Esophagus (tissue), 2 donors: ENCODE data around the gene AVPI1. TPM values are rescaled to one million over a fixed set of nuclear protein-coding genes. Genes with fewer than 3 reads are reported as not detected.
A peak's percentile ranks its signal among the peaks of the same experiment; 100 is the strongest.

Experiments
- H3K27ac ChIP-seq, 2 donors: one replicate each; pipeline ENCODE4 v1.5.1; 2013; ENCODE audit warnings: low read depth in 2 of 2, mild to moderate bottlenecking in 2 of 2, inconsistent platforms in 1 of 2, low read length in 1 of 2, moderate library complexity in 1 of 2
- H3K27me3 ChIP-seq, 2 donors: one replicate each; pipeline ENCODE4 v1.6.1; 2013; ENCODE audit warnings: low read length in 2 of 2, control low read depth in 1 of 2, mild to moderate bottlenecking in 1 of 2; ENCODE audit not compliant: insufficient read depth in 2 of 2, control insufficient read depth in 1 of 2
- H3K36me3 ChIP-seq, 2 donors: one replicate each; pipeline ENCODE4 v1.6.1; 2013; ENCODE audit warnings: low read length in 1 of 2; ENCODE audit not compliant: control insufficient read depth in 2 of 2, insufficient read depth in 2 of 2
- H3K4me1 ChIP-seq, 2 donors: one replicate each; pipeline ENCODE4 v1.6.1; 2013; ENCODE audit warnings: low read length in 1 of 2; ENCODE audit not compliant: control insufficient read depth in 2 of 2, insufficient read depth in 2 of 2
- H3K4me3 ChIP-seq, 2 donors: one replicate each; pipeline ENCODE4 v1.5.1; 2013; ENCODE audit warnings: low read length in 2 of 2, mild to moderate bottlenecking in 2 of 2, low read depth in 1 of 2, moderate library complexity in 1 of 2
- H3K9me3 ChIP-seq, 2 donors: one replicate each; pipeline ENCODE4 v1.6.1; 2013; ENCODE audit warnings: mild to moderate bottlenecking in 2 of 2, low read depth in 1 of 2, low read length in 1 of 2, moderate library complexity in 1 of 2; ENCODE audit not compliant: control insufficient read depth in 2 of 2, insufficient read depth in 1 of 2
- WGBS, 2 donors: extraction: QIAGEN DNeasy Blood & Tissue Kit; methylation state at CpG; one replicate each; pipeline ENCODE4 v1.1.7; 2013; 5-methylcytosine and 5-hydroxymethylcytosine counted together
- polyA plus RNA-seq, 2 donors: library from polyadenylated mRNA; stranded (reverse); fragments of 200-250 nt; gene quantifications; one replicate each; pipeline ENCODE4 v1.2.3, GENCODE V29; 2013
- donor health status: healthy with polysubstance abuse.
- donor health status: Bipolar disorder and iron deficiency.

AVPI1 gene, protein sequence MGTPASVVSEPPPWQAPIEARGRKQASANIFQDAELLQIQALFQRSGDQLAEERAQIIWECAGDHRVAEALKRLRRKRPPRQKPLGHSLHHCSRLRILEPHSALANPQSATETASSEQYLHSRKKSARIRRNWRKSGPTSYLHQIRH
- polyA plus RNA-seq = 10 to 100 TPM in 1 of 2 donors, 1 to 10 TPM in 1; 9.8 to 15.3 TPM

DNA sequence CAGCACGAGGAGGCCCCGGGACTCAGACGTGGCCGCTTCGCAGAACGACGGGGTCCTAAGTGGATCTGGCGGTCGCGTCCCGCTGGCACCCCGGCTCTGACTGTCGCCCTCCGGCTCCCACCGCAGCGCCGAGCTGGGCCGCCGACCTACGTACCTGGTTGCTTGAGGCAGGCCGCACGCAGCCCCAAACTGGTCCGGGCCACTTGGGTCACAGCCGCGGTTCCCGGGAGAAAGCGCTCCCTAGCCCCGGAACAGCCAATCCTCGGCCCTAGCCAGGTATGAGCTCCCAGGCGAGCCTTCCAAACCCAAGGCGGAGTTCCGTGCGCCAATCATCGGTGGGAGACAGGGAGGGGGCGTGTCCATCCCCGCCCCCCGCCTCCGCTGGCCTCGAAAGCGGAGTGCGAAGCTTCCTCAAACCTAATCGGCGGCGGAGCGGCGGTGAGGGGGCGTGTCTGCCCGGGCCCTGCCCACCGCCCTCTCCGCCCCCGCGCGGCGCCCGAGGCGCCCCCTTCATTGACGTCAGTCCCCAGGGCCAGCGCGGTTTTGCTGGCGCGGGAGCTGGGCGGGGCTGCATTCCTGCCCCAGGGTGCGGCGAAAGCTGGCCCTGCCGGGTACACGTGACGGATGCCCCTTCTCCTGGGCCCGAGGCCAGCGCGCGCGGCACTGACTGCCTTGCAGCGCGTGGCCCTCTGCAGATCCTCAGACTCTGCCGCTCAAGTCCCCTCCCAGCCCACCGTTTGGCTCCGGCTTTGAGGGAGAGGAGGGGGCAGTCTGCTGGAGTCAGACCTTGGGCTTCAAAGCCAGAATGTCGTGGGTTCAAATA is at the start of gene AVPI1:
AVPI1 (minus strand) TSS at position 280 of the 823 bp plus-strand sequence. CDS start 7,336 bp downstream, outside the sequence.
- Histone ChIP-seq H3K27me3 (no peaks in the 10 kb centered on the region), H3K4me1 (peaks cover 4 to 12% of the 10 kb centered on the region in 2 donors)

DNA sequence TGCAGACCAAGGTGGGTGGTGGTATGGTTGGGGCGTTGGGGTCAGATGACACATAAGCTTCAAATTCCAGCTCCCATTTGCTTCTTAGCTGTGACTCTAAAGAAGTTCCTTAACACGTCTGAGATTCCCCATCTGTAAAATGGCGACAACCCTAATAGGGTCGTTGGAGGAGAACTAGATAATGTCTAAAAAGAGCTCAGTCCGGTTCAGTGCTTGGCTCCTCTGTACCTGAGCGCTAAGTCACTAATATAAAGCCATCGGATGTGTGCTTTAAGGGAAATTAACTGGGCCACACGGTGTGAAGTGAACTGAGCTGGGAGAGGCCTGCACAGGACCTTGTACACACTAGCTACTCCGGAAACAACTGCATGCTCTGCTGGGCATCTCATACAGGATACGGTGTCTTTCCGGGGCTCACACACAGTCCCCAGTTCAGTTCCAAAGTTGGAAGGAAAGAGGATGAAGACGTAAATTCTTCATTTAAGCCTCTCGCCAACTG is 49.4 kb upstream of the AVPI1 start:
- H3K4me3 ChIP-seq = no peak overlapping the region
- H3K4me1 ChIP-seq = peaks cover 0 to 13% of the 10 kb centered on the region in 2 donors
- no peaks in the 10 kb centered on the region for H3K9me3 ChIP-seq
- H3K27me3 ChIP-seq = no peaks in the 10 kb centered on the region
- peak overlapping the region; percentile 23 to 43 for H3K27ac ChIP-seq
- H3K36me3 ChIP-seq = no peaks in the 10 kb centered on the region
- WGBS, 2 donors = 65 to 70% methylated on average over 13 of the region's 13 CpGs

More for the DNA sequence above, at the start of gene AVPI1:
- Histone ChIP-seq H3K4me3 (peak within 1 kb of the TSS; percentile 57 to 85), H3K27ac (peak within 1 kb of the TSS; percentile 90 to 98), H3K36me3 (no peaks in the 10 kb centered on the region), H3K9me3 (no peaks in the 10 kb centered on the region)
- 0 to 1% methylated on average over 72 to 78 of the region's 78 CpGs for WGBS, 2 donors

DNA sequence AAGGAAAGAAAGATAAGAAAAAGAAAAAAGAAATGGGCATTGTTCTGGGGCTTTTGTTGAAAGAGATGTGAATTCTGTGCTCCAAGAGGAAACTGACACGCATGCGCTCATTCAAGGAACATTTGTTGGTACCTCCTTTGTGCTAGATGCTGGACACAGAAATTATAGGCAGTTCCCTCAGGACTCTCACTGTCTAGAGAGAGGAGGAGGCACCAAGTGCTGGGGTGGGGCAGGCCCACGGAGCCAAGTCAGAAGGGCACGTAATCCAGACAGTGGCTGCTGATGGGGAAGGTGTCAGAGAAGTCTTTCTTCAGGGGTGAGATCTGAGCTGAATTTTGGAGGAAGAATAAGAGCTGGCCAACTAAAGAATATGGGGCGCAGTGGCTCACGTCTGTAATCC is 47.0 kb upstream of the AVPI1 start:
- Histone ChIP-seq H3K27me3 (no peaks in the 10 kb centered on the region), H3K4me3 (no peak overlapping the region), H3K36me3 (no peaks in the 10 kb centered on the region), H3K4me1 (peaks cover 0 to 13% of the 10 kb centered on the region in 2 donors), H3K27ac (no peak overlapping the region), H3K9me3 (no peaks in the 10 kb centered on the region)
- WGBS, 2 donors = 83 to 84% methylated on average over 6 of the region's 6 CpGs

DNA sequence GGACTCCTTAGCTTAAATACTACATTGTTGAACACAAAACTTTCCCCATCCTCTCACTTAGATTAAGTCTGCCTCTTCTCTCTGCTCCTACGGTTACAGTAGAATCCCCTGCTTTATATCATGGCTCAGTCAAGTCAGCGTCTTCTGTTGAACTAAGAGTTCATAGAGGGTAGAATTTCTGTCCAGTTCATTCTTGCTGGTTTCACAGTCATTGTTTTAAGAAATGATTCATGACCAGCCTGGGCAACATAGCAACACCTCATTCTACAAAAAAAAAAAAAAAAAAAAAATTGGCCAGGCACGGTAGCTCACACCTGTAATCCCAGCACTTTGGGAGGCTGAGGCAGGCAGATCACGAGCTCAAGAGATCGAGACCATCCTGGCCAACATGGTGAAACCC is 46.2 kb upstream of the AVPI1 start:
- no peak overlapping the region for H3K4me3 ChIP-seq
- H3K9me3 ChIP-seq = no peaks in the 10 kb centered on the region
- H3K4me1 ChIP-seq = peaks cover 0 to 10% of the 10 kb centered on the region in 2 donors
- H3K36me3 ChIP-seq = no peaks in the 10 kb centered on the region
- H3K27me3 ChIP-seq = no peaks in the 10 kb centered on the region
- WGBS, 2 donors = 80 to 81% methylated on average over 5 of the region's 5 CpGs
- no peak overlapping the region for H3K27ac ChIP-seq

DNA sequence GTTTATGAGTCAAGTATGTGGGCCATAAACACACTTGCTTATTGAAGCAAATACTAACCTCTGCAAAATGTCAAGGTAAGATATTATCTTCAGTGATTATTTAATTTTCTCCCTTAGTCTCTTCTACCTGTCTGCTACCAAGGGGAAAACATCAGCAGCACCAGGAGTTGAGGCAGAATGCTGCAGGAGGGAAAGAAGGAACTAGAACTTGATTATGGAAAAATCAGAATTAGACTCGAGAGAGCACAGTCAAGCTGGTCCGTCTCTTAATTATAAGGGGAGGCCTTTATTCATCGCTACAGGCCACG is 45.0 kb upstream of the AVPI1 start:
- H3K36me3 ChIP-seq = no peaks in the 10 kb centered on the region
- H3K4me3 ChIP-seq = no peak overlapping the region
- no peaks in the 10 kb centered on the region for H3K27me3 ChIP-seq
- H3K9me3 ChIP-seq = no peaks in the 10 kb centered on the region
- no peak overlapping the region for H3K27ac ChIP-seq
- WGBS, 2 donors = 74 to 78% methylated on average over 4 of the region's 4 CpGs
- H3K4me1 ChIP-seq = peaks cover 0 to 4% of the 10 kb centered on the region in 2 donors

DNA sequence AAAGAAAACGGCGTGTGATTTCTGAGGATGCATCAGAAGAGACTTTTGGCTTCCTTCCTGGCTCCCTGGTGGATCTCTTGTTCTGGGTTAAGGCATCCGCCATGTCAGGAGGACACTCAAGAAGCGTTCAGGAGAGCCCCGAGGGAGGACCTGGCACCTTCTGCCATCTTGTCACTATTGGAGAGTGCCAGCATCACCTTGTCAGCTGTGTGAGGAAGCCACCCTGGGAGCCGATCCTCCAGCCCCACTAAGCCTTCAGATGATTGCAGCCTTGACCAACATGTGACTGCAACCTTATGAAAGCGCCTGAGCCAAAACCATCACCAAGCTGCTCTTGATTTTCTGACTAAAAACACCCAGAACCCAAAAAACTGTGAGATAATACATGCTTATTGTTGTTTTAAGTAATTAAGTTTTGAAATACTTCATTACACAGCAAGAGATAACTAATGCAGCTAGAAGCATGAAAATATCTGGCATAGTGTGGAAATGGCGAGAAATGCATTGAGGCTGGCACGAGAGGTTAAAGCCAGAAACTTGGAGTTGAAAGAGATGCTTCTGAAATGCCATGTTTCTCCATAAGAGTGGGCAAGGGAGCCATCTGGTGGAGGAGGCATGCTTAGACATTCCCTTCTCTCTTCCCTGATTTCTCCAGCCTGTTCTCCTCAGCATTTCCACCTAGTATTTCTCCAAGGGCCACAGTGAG is 44.5 kb upstream of the AVPI1 start:
- Histone ChIP-seq H3K4me1 (peaks cover 0 to under 1% of the 10 kb centered on the region in 2 donors), H3K36me3 (no peaks in the 10 kb centered on the region), H3K27me3 (no peaks in the 10 kb centered on the region), H3K4me3 (no peak overlapping the region), H3K9me3 (peaks cover 0 to 2% of the 10 kb centered on the region in 2 donors), H3K27ac (no peak overlapping the region)
- WGBS, 2 donors = 62 to 64% methylated on average over 9 of the region's 9 CpGs

DNA sequence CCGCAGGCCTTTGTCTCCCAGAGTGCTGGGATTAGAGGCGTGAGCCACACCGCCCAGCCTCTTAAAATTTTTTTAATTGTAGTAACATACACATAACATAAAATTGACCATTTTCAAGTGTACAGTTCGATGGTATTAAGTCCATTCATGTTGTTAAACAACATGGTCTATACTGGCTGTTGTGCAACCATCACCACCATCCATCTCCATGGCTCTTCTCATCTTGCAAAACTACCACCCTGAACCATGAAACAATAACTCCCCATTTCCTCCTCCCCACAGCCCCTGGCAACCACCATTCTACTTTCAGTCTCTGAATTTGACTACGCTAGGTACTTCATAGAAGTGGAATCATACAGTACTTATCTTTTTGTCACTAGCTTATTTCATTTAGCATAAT is 42.0 kb upstream of the AVPI1 start:
- 94 to 95% methylated on average over 5 of the region's 5 CpGs for WGBS, 2 donors
- H3K36me3 ChIP-seq = no peaks in the 10 kb centered on the region

DNA sequence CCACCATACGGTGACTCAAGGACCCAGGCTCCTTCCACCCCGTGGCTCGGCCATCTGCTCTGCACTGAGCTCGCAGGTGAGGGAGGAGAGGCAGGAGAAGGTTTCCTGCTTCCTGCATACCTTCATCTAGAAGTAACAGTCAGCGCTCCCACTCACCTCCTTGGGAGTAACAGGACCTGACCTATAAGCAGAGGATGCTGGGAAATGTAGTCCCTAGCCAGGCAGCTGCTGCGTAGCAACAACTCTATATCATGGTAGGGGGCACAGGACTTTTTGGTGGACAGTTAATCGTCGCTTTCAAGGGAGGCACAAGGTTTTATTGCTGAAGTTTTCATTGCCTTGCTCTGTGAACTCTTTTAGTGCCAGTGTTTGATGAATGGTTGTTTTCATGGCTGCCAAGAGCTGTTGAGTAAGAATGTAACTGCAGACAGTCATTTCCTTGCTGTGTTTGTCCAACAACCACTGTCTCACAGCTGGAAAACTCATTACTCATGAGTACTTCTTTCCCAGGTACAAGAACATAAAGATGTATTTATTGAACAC is 39.7 kb upstream of the AVPI1 start:
- Histone ChIP-seq H3K27me3 (no peaks in the 10 kb centered on the region), H3K4me3 (no peak overlapping the region), H3K36me3 (no peaks in the 10 kb centered on the region), H3K4me1 (no peaks in the 10 kb centered on the region), H3K9me3 (peaks cover 0 to 3% of the 10 kb centered on the region in 2 donors), H3K27ac (peak overlapping the region; percentile 5 to 80)
- WGBS, 2 donors = 42 to 53% methylated on average over 8 of the region's 8 CpGs

More for the DNA sequence above, 42.0 kb upstream of the AVPI1 start:
- no peak overlapping the region for H3K4me3 ChIP-seq
- no peak overlapping the region for H3K27ac ChIP-seq
- H3K4me1 ChIP-seq = no peaks in the 10 kb centered on the region
- H3K27me3 ChIP-seq = no peaks in the 10 kb centered on the region
- peaks cover 0 to 3% of the 10 kb centered on the region in 2 donors for H3K9me3 ChIP-seq

DNA sequence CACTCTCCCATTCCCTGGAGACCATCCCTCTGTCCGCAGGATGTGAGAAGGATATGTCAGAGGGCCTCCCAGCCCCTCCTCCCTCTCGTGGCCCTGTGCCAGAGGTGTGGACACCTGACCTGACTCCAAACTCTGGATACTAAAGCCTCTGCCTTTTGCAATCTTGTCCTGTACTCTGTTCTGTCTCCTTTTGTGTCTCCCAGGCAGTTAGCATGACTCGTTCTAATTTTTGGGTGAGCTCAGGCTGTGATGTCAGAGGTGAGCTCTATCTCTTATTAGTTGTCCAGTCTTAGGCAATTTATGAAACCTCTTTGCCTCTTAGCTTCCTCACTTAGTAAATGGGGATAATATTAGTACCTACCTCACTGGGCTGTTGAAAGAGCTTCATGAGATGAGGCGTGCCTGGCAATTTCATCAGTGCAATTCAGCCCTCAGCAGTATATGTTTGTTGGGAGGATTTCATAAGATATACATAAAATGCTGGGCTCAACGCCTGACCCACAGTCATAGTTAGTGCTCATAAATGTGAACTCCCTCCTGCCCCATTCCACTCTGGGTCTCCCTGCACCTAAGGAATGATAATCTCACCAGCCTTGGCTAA is 37.4 kb upstream of the AVPI1 start:
- peaks cover 0 to 3% of the 10 kb centered on the region in 2 donors for H3K9me3 ChIP-seq
- H3K27ac ChIP-seq = no peak overlapping the region
- H3K36me3 ChIP-seq = no peaks in the 10 kb centered on the region
- H3K4me1 ChIP-seq = no peaks in the 10 kb centered on the region
- no peaks in the 10 kb centered on the region for H3K27me3 ChIP-seq
- no peak overlapping the region for H3K4me3 ChIP-seq
- 53 to 58% methylated on average over 5 of the region's 5 CpGs for WGBS, 2 donors
